ENCODE data around the gene NR6A1.

NR6A1 gene

DNA sequence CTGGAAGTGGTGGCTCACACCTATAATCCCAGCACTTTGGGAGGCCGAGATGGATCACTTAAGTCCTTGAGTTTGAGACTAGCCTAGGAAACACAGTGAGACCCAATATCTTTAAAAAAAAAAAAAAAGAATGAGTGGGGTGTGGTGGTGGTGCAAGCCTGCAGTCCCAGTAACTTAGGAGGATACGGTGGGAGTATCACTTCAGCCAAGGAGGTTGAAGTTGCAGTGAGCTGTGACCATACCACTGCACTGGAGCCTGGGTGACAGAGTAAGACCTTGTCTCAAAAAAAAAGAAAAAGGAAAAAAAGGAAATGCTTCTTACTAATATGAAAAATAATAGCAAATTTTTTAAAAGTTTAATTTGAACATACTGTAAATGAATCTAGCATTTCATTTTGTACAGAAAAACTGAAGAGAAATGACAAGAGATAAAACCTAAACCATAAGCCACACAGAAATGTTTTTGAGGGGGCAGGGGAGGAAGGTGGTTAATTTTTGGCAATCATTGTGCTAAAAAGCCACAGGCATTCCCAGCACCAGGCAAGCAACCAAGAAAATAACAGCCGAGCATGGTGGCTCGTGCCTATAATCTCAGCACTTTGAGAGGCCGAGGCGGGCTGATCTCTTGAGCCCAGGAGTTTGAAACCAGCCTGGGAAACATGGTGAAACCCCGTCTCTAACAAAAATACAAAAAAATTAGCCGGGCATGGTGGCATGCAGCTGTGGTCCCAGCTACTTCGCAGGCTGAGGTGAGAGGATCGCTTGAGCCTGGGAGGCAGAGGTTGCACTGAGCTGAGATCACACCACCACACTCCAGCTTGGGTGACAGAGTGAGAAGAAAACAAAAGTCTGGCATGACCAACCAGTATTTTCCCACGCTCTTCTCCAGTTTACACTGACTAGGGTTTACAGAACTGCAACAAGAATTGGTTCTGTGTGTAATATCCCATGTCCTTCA, 149.5 kb downstream of the NR6A1 start:
- no peaks in the 10 kb centered on the region for H3F3A ChIP-seq (ENCODE audit: low read depth)
- H3K9ac ChIP-seq (ENCODE audit: low read depth, low read length, poor library complexity, severe bottlenecking) = no peak overlapping the region
- no peak overlapping the region for H3K4me3 ChIP-seq (ENCODE audit: low read length, poor library complexity, severe bottlenecking)
- H3K9me2 ChIP-seq (replicated peaks; ENCODE audit: low read depth, low read length) = no peaks in the 10 kb centered on the region
- no peak overlapping the region for H3K4me2 ChIP-seq (ENCODE audit: low read depth, low read length, poor library complexity, severe bottlenecking)
- H3K27me3 ChIP-seq (ENCODE audit: insufficient read depth, low read length, poor library complexity, severe bottlenecking) = no peaks in the 10 kb centered on the region
- no peaks in the 10 kb centered on the region for H3K79me2 ChIP-seq (ENCODE audit: insufficient read depth, low read length)
- no peaks in the 10 kb centered on the region for H3K36me3 ChIP-seq (ENCODE audit: insufficient read depth, low read length)
- H2AFZ ChIP-seq (ENCODE audit: low read length) = no peak overlapping the region
- H4K20me1 ChIP-seq (ENCODE audit: insufficient read depth, low read length, poor library complexity, severe bottlenecking) = no peaks in the 10 kb centered on the region
- no peaks in the 10 kb centered on the region for H3K9me3 ChIP-seq (ENCODE audit: insufficient read depth, low read depth, low read length)
- peaks cover 7% of the 10 kb centered on the region for H3K4me1 ChIP-seq (ENCODE audit: insufficient read depth, low read length, poor library complexity, severe bottlenecking)
- TF ChIP-seq EZH2phosphoT487 (IDR thresholded peaks at IDR 0.05; ENCODE audit: borderline replicate concordance) = no peak
- TF ChIP-seq, protein P1, sequence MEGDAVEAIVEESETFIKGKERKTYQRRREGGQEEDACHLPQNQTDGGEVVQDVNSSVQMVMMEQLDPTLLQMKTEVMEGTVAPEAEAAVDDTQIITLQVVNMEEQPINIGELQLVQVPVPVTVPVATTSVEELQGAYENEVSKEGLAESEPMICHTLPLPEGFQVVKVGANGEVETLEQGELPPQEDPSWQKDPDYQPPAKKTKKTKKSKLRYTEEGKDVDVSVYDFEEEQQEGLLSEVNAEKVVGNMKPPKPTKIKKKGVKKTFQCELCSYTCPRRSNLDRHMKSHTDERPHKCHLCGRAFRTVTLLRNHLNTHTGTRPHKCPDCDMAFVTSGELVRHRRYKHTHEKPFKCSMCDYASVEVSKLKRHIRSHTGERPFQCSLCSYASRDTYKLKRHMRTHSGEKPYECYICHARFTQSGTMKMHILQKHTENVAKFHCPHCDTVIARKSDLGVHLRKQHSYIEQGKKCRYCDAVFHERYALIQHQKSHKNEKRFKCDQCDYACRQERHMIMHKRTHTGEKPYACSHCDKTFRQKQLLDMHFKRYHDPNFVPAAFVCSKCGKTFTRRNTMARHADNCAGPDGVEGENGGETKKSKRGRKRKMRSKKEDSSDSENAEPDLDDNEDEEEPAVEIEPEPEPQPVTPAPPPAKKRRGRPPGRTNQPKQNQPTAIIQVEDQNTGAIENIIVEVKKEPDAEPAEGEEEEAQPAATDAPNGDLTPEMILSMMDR (conservative IDR thresholded peaks at IDR 0.05; ENCODE audit: low read length) = no peak

GRCh38 chr9:124618476-124618875, 152.6 kb downstream of the NR6A1 start:
- Histone ChIP-seq H3K36me3 (ENCODE audit: insufficient read depth, low read length) (no peaks in the 10 kb centered on the region), H4K20me1 (ENCODE audit: insufficient read depth, low read length, poor library complexity, severe bottlenecking) (no peaks in the 10 kb centered on the region), H3K9me3 (ENCODE audit: insufficient read depth, low read depth, low read length) (no peaks in the 10 kb centered on the region), H3K79me2 (ENCODE audit: insufficient read depth, low read length) (no peaks in the 10 kb centered on the region), H2AFZ (ENCODE audit: low read length) (no peak overlapping the region), H3F3A (ENCODE audit: low read depth) (no peaks in the 10 kb centered on the region), H3K4me2 (ENCODE audit: low read depth, low read length, poor library complexity, severe bottlenecking) (no peak overlapping the region), H3K9me2 (replicated peaks; ENCODE audit: low read depth, low read length) (no peaks in the 10 kb centered on the region), H3K4me3 (ENCODE audit: low read length, poor library complexity, severe bottlenecking) (no peak overlapping the region), H3K4me1 (ENCODE audit: insufficient read depth, low read length, poor library complexity, severe bottlenecking) (peaks cover 7% of the 10 kb centered on the region), H3K9ac (ENCODE audit: low read depth, low read length, poor library complexity, severe bottlenecking) (no peak overlapping the region), H3K27me3 (ENCODE audit: insufficient read depth, low read length, poor library complexity, severe bottlenecking) (no peaks in the 10 kb centered on the region)
- TF ChIP-seq, protein P1 (conservative IDR thresholded peaks at IDR 0.05; ENCODE audit: low read length) = no peak
- TF ChIP-seq EZH2phosphoT487 (IDR thresholded peaks at IDR 0.05; ENCODE audit: borderline replicate concordance) = no peak

DNA sequence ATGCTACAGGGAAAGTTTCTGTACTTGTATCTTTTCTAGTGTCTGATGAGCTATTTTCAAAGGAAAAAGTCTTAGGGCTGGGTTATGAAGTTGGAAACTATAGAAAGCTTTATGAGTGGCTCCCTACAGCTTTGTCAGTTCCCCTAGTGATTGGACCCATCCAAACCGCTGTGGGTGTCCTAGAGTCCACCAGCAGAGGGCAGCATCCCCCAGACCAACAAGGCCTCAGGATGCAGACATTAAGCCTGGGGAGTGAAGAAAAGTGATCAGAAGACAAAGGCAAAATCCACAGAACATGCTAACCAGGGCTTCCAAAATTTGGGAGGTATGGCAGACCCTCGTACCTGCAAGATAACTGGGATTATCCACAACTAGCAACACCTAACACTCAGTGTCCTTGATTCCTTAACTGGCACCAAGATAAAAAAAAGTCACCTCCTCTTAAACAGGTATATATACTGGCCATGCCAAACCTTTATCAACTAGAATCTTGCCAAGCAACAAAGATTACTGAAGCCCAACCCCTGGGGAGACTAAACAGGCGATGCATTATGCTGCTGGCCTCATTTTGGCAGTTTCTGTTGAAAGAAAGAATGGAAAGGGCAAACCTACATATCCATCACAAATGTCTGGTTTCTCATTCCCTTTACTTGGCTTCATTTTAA, 153.5 kb downstream of the NR6A1 start:
- Histone ChIP-seq H3K27me3 (ENCODE audit: insufficient read depth, low read length, poor library complexity, severe bottlenecking) (no peaks in the 10 kb centered on the region), H3K4me3 (ENCODE audit: low read length, poor library complexity, severe bottlenecking) (no peak overlapping the region), H3K9me3 (ENCODE audit: insufficient read depth, low read depth, low read length) (no peaks in the 10 kb centered on the region), H3K4me1 (ENCODE audit: insufficient read depth, low read length, poor library complexity, severe bottlenecking) (peaks cover 6% of the 10 kb centered on the region), H3K36me3 (ENCODE audit: insufficient read depth, low read length) (no peaks in the 10 kb centered on the region), H3K4me2 (ENCODE audit: low read depth, low read length, poor library complexity, severe bottlenecking) (no peak overlapping the region), H2AFZ (ENCODE audit: low read length) (no peak overlapping the region), H3K9me2 (replicated peaks; ENCODE audit: low read depth, low read length) (no peaks in the 10 kb centered on the region), H3K9ac (ENCODE audit: low read depth, low read length, poor library complexity, severe bottlenecking) (no peak overlapping the region), H3F3A (ENCODE audit: low read depth) (no peaks in the 10 kb centered on the region), H3K79me2 (ENCODE audit: insufficient read depth, low read length) (no peaks in the 10 kb centered on the region), H4K20me1 (ENCODE audit: insufficient read depth, low read length, poor library complexity, severe bottlenecking) (no peaks in the 10 kb centered on the region)
- TF ChIP-seq EZH2phosphoT487 (IDR thresholded peaks at IDR 0.05; ENCODE audit: borderline replicate concordance) = no peak
- TF ChIP-seq, protein P1 (conservative IDR thresholded peaks at IDR 0.05; ENCODE audit: low read length) = peak; percentile 98

All from Loucy (cell line).